OCI-LY1 (cell line): Measurements from ENCODE around the gene SPTLC2.
A peak's percentile ranks its signal among the peaks of the same experiment; 100 is the strongest.

Source experiments
- H2AFZ ChIP-seq: fragments of 200-600 bp; sonication (generic), shearing (Covaris generic); 2 replicates; pipeline ENCODE4 v1.6.0; 2014; ENCODE audit warnings: antibody characterized with exemption, mild to moderate bottlenecking, low read length
- H3F3A ChIP-seq: fragments of 200-600 bp; sonication (generic), shearing (Covaris generic); 2 replicates; pipeline ENCODE4 v1.6.0; 2014; ENCODE audit warnings: mild to moderate bottlenecking, antibody characterized with exemption, low read length, moderate library complexity; ENCODE audit not compliant: insufficient read depth
- H3K27ac ChIP-seq: fragments of 200-600 bp; sonication (generic); 2 replicates; pipeline ENCODE4 v1.5.1; 2014; ENCODE audit warnings: low read length, mixed run types, mild to moderate bottlenecking, low read depth; ENCODE audit not compliant: poor library complexity, severe bottlenecking
- H3K27me3 ChIP-seq: fragments of 200-600 bp; sonication (generic); 2 replicates; pipeline ENCODE4 v1.6.0; 2014; ENCODE audit warnings: antibody characterized with exemption, mild to moderate bottlenecking, low read length, moderate library complexity; ENCODE audit not compliant: insufficient read depth
- H3K36me3 ChIP-seq: fragments of 200-600 bp; sonication (generic); 2 replicates; pipeline ENCODE4 v1.6.1; 2014; ENCODE audit warnings: mild to moderate bottlenecking, antibody characterized with exemption, low read length, moderate library complexity, mixed read lengths; ENCODE audit not compliant: insufficient read depth
- H3K4me1 ChIP-seq: fragments of 200-600 bp; sonication (generic); 2 replicates; pipeline ENCODE4 v1.5.1; 2014; ENCODE audit warnings: mild to moderate bottlenecking, low read length, moderate library complexity; ENCODE audit not compliant: insufficient read depth, severe bottlenecking
- H3K4me2 ChIP-seq: fragments of 200-600 bp; sonication (generic), shearing (Covaris generic); 2 replicates; pipeline ENCODE4 v1.6.1; 2014; ENCODE audit warnings: low read length
- H3K4me3 ChIP-seq: fragments of 200-600 bp; sonication (generic); 2 replicates; pipeline ENCODE4 v1.5.1; 2014; ENCODE audit warnings: low read length, low read depth, mild to moderate bottlenecking, mixed read lengths; ENCODE audit not compliant: poor library complexity, severe bottlenecking
- H3K79me2 ChIP-seq: fragments of 200-600 bp; shearing (Covaris generic); 2 replicates; pipeline ENCODE4 v1.6.1; 2016; ENCODE audit warnings: mixed run types, low read length, mixed read lengths; ENCODE audit not compliant: insufficient read depth
- H3K9ac ChIP-seq: fragments of 200-600 bp; sonication (generic), shearing (Covaris generic); 2 replicates; pipeline ENCODE4 v1.6.1; 2014; ENCODE audit warnings: mild to moderate bottlenecking, low read length, mixed read lengths
- H3K9me2 ChIP-seq: fragments of 200-600 bp; sonication (generic), shearing (Covaris generic); 2 replicates; pipeline ENCODE4 v1.6.1; 2014; ENCODE audit warnings: low read depth, mild to moderate bottlenecking, low read length, mixed read lengths
- H3K9me3 ChIP-seq: fragments of 200-600 bp; shearing (Covaris generic); 2 replicates; pipeline ENCODE4 v1.6.1; 2014; ENCODE audit warnings: low read length, mixed read lengths
- H4K20me1 ChIP-seq: fragments of 200-600 bp; sonication (generic), shearing (Covaris generic); 2 replicates; pipeline ENCODE4 v1.6.0; 2016; ENCODE audit warnings: mild to moderate bottlenecking, low read length; ENCODE audit not compliant: insufficient read depth
- CTCF ChIP-seq: fragments of 200-600 bp; sonication (generic), shearing (Covaris generic); IDR thresholded peaks from 2 replicates; pipeline ENCODE4 v1.5.1; 2017; ENCODE audit warnings: mild to moderate bottlenecking, antibody characterized with exemption, low read length, moderate library complexity, mixed read lengths
- EZH2 ChIP-seq: fragments of 200-600 bp; sonication (generic), shearing (Covaris generic); IDR thresholded peaks from 2 replicates; pipeline ENCODE4 v1.8.0; 2017; ENCODE audit warnings: borderline replicate concordance, mixed run types, mild to moderate bottlenecking, antibody characterized with exemption, low read length, moderate library complexity, mixed read lengths

The SPTLC2 gene

GRCh38 chr14:77503138-77503537 is 113.3 kb downstream of the SPTLC2 start:
- Histone ChIP-seq H2AFZ (no peak overlapping the region), H3K9me3 (no peaks in the 10 kb centered on the region), H3K4me3 (no peak overlapping the region), H3F3A (no peaks in the 10 kb centered on the region), H3K9ac (no peak overlapping the region), H3K4me2 (no peak overlapping the region), H3K36me3 (peaks cover 11% of the 10 kb centered on the region; the same call in 1 of the 2 replicates), H3K27ac (no peak overlapping the region), H3K27me3 (no peaks in the 10 kb centered on the region), H3K79me2 (no peaks in the 10 kb centered on the region), H4K20me1 (no peaks in the 10 kb centered on the region), H3K4me1 (peaks cover 16% of the 10 kb centered on the region), H3K9me2 (no peaks in the 10 kb centered on the region)
- TF ChIP-seq EZH2 (no peak), CTCF (no peak)

- TF ChIP-seq EZH2 (no peak), CTCF (no peak)
- Histone ChIP-seq H3K9me3 (no peaks in the 10 kb centered on the region), H3K4me2 (no peak overlapping the region), H3K9me2 (no peaks in the 10 kb centered on the region), H3K4me3 (no peak overlapping the region), H3K4me1 (peaks cover 20% of the 10 kb centered on the region), H3K27me3 (no peaks in the 10 kb centered on the region), H3K36me3 (0 out of 2 replicates have a peak, but pooled peaks cover 2% of the 10 kb centered on the region), H4K20me1 (no peaks in the 10 kb centered on the region), H3K27ac (no peak overlapping the region), H2AFZ (no peak overlapping the region), H3K79me2 (no peaks in the 10 kb centered on the region), H3K9ac (no peak overlapping the region), H3F3A (no peaks in the 10 kb centered on the region)
Measured at GRCh38 chr14:77502109-77502782, 114.2 kb downstream of the SPTLC2 start.

- TF ChIP-seq CTCF (no peak), EZH2 (no peak)
- H3K79me2 ChIP-seq = no peaks in the 10 kb centered on the region
- no peak overlapping the region for H2AFZ ChIP-seq
- H3K4me1 ChIP-seq = peaks cover 20% of the 10 kb centered on the region
- no peaks in the 10 kb centered on the region for H3F3A ChIP-seq
- H3K9me2 ChIP-seq = no peaks in the 10 kb centered on the region
- H3K36me3 ChIP-seq = no peaks in the 10 kb centered on the region
- no peaks in the 10 kb centered on the region for H4K20me1 ChIP-seq
- no peaks in the 10 kb centered on the region for H3K9me3 ChIP-seq
- peak overlapping the region; percentile 49; the same call in 1 of the 2 replicates for H3K9ac ChIP-seq
- no peaks in the 10 kb centered on the region for H3K27me3 ChIP-seq
- peak overlapping the region; percentile 65 for H3K4me3 ChIP-seq
- peak overlapping the region; percentile 84 for H3K4me2 ChIP-seq
- H3K27ac ChIP-seq = no peak overlapping the region
Measured at GRCh38 chr14:77498984-77499527, 117.4 kb downstream of the SPTLC2 start.
